B cell (primary cell): ENCODE measurements around the gene NUBPL.
"Not testable (repeated sequence)": the region's sequence is repeated elsewhere in the genome, so short reads cannot be mapped to it uniquely, and the experiment has no call there.

Experiments used
- EZH2 ChIP-seq: IDR thresholded peaks from 2 replicates; pipeline ENCODE4 v1.6.1; 2012; ENCODE audit warnings: borderline replicate concordance, low read depth, mild to moderate bottlenecking, moderate library complexity, low read length; ENCODE audit not compliant: insufficient read depth, poor library complexity, severe bottlenecking
- TF ChIP-seq, protein P1 (sequence below): fragments of 200-600 bp; IDR thresholded peaks from one replicate; pipeline ENCODE4 v1.8.0; 2022; ENCODE audit warnings: antibody characterized with exemption, mild to moderate bottlenecking

DNA sequence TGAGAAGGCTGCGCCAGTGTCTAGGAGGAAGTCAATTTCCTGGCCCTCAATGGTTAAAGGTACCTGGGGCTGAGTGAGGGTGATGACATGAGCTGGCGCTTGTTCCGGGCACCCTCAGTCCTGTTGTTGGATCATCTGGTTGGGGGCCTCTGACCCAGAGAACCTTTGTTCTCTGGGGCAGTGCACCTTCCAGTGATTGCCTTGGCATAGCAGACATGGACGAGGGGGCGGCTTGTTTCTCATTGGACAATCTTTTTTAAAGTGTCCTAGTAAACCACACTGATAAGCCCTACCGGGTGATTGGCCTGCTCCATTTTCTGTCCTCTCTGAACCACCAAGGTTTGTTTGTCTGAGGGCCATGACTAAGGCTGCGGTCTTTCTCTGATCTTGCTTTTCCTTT, 147.5 kb downstream of the NUBPL start:
- TF ChIP-seq, protein P1, sequence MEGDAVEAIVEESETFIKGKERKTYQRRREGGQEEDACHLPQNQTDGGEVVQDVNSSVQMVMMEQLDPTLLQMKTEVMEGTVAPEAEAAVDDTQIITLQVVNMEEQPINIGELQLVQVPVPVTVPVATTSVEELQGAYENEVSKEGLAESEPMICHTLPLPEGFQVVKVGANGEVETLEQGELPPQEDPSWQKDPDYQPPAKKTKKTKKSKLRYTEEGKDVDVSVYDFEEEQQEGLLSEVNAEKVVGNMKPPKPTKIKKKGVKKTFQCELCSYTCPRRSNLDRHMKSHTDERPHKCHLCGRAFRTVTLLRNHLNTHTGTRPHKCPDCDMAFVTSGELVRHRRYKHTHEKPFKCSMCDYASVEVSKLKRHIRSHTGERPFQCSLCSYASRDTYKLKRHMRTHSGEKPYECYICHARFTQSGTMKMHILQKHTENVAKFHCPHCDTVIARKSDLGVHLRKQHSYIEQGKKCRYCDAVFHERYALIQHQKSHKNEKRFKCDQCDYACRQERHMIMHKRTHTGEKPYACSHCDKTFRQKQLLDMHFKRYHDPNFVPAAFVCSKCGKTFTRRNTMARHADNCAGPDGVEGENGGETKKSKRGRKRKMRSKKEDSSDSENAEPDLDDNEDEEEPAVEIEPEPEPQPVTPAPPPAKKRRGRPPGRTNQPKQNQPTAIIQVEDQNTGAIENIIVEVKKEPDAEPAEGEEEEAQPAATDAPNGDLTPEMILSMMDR: not testable (repeated sequence)
- not testable (repeated sequence) for TF ChIP-seq EZH2
